Effector CD4-positive, alpha-beta T cell (primary cell): Measurements from ENCODE around the gene SCN4B.

ENCODE experiments used
- DNase-seq: peaks from one replicate; pipeline ENCODE4 v3.0.0-alpha.2; 2020

SCN4B gene

GRCh38 chr11:118128721-118129470 is 23.7 kb downstream of the SCN4B start:
- DNase-seq = no peak

GRCh38 chr11:118128310-118128709 is 24.3 kb downstream of the SCN4B start:
- no peak for DNase-seq

- DNase-seq = no peak
Measured at GRCh38 chr11:118126082-118126838, 26.4 kb downstream of the SCN4B start.

- no peak for DNase-seq
Measured at GRCh38 chr11:118124929-118125535, 27.6 kb downstream of the SCN4B start.

- DNase-seq = no peak
Measured at GRCh38 chr11:118120793-118121192, 31.8 kb downstream of the SCN4B start.

GRCh38 chr11:118117790-118118601 is 34.6 kb downstream of the SCN4B start:
- DNase-seq = no peak

GRCh38 chr11:118115048-118115447 is 37.6 kb downstream of the SCN4B start:
- DNase-seq = no peak

GRCh38 chr11:118114266-118114665 is 38.4 kb downstream of the SCN4B start:
- no peak for DNase-seq

GRCh38 chr11:118112711-118113430 is 39.8 kb downstream of the SCN4B start:
- no peak for DNase-seq

- DNase-seq = no peak
Measured at GRCh38 chr11:118111744-118112035, 40.9 kb downstream of the SCN4B start.

- no peak for DNase-seq
Measured at GRCh38 chr11:118111019-118111743, 41.4 kb downstream of the SCN4B start.

GRCh38 chr11:118109231-118109630 is 43.4 kb downstream of the SCN4B start:
- DNase-seq = no peak

- DNase-seq = no peak
Measured at GRCh38 chr11:118108513-118108912, 44.1 kb downstream of the SCN4B start.

- DNase-seq = no peak
Measured at GRCh38 chr11:118106789-118107335, 45.8 kb downstream of the SCN4B start.

- DNase-seq = no peak
Measured at GRCh38 chr11:118105657-118106305, 46.8 kb downstream of the SCN4B start.

- no peak for DNase-seq
Measured at GRCh38 chr11:118104491-118104890, 48.1 kb downstream of the SCN4B start.

GRCh38 chr11:118102721-118103261 is 49.8 kb downstream of the SCN4B start:
- no peak for DNase-seq

GRCh38 chr11:118100691-118101232 is 51.9 kb downstream of the SCN4B start:
- no peak for DNase-seq

- no peak for DNase-seq
Measured at GRCh38 chr11:118099838-118100556, 52.6 kb downstream of the SCN4B start.
